GM10266 (cell line): ENCODE measurements around the gene PCYT1A.
A peak's percentile ranks its signal among the peaks of the same experiment; 100 is the strongest.

Experiments
- DNase-seq: peaks from one replicate; pipeline ENCODE4 v3.0.0; 2012; ENCODE audit errors: extremely low spot score
- CTCF ChIP-seq: IDR thresholded peaks from 2 replicates; pipeline ENCODE4 v1.5.1; 2012; ENCODE audit warnings: mild to moderate bottlenecking, low read depth; ENCODE audit not compliant: control insufficient read depth, insufficient read depth; ENCODE audit errors: missing control alignments

Gene PCYT1A

GRCh38 chr3:196284396-196284795 lies 3.1 kb downstream of the PCYT1A start:
- no peak for DNase-seq
- no peak for TF ChIP-seq CTCF

DNA sequence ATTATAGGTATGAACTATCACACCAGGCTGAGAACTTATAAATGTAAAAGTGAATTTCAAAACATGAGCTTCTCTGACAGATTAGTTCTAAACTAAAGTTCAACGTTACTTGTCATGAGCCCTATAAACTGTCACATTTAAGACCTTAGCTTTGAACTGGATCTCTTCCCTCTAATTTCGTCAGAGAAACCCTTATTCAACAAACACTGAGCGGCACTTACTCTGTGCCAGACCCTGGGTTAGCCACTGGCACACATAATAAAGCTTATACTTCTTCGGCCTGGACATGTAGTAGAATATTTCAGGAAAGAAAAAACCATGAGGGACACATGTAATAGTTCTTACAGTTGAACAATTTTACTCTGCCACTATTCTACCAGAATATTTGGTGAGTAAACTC lies 5.6 kb downstream of the PCYT1A start:
- TF ChIP-seq CTCF: no peak
- DNase-seq: no peak

- no peak for TF ChIP-seq CTCF
- peak; percentile 77 for DNase-seq
Observed at GRCh38 chr3:196280689-196281440, 6.7 kb downstream of the PCYT1A start.

DNA sequence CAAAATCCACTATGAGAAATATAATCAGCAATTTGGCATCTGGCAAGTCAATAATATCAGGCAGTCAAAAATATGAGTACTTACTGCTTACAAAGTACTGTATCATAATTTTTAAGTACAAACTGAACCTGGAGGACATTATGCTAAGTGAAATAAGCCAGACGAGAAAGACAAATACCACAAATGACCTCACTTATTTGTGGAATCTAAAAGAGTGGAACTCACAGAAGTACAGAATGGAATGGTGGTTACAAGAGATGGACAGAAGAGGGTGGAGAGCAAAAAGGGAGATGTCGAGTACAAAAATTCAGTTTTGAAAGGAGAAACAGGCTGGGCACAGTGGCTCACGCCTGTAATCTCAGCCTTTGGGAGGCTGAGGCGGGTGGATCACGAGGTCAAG lies 12.4 kb downstream of the PCYT1A start:
- DNase-seq: no peak
- TF ChIP-seq CTCF: no peak

DNA sequence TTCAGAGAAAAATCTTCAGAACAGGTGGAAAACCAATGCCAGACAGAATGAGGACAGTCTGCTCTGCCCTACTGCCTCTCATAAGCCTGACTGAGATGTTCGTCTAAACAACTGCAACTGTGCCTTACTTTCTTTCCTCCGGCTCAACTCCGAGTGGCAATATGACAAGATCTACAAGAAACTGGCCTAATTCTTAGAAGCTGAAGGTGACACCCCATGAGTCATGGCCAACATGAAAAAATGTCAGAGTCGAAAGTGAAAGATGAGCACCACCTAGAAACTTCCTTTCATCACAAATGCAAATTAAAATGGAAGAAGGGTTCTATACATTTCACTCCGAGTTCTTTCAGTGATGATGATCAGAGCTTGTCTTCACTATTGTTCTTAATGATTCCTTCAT lies 12.9 kb downstream of the PCYT1A start:
- no peak for TF ChIP-seq CTCF
- DNase-seq: peak; percentile 91

- no peak for TF ChIP-seq CTCF
- DNase-seq: no peak
Observed at GRCh38 chr3:196273655-196274054, 13.9 kb downstream of the PCYT1A start.

GRCh38 chr3:196272826-196273225 lies 14.7 kb downstream of the PCYT1A start:
- no peak for TF ChIP-seq CTCF
- DNase-seq: no peak
